CD14-positive monocyte (primary cell): ENCODE data around the gene ATPAF1. TPM values are rescaled to one million over a fixed set of nuclear protein-coding genes. Genes with fewer than 3 reads are reported as not detected.

ENCODE experiments used
- DNase-seq, 3 donors: peaks; one replicate each; pipeline ENCODE4 v3.0.0-alpha.2; 2011 to 2022
- H2AFZ ChIP-seq: 2 replicates; pipeline ENCODE4 v1.6.0; 2012; ENCODE audit warnings: mild to moderate bottlenecking, low read depth, low read length, inconsistent platforms; ENCODE audit not compliant: insufficient read depth, poor library complexity, severe bottlenecking
- H3K27ac ChIP-seq, 2 donors: 1 replicate in 1 of 2; 2 replicates in 1 of 2; pipeline ENCODE4 v1.5.1; 2012 to 2013; ENCODE audit warnings: low read length in 2 of 2, control low read depth in 1 of 2, inconsistent platforms in 1 of 2, low read depth in 1 of 2, mild to moderate bottlenecking in 1 of 2
- H3K27me3 ChIP-seq, 2 donors: one replicate each; pipeline versions ENCODE4 v1.6.0 to v1.6.1; 2011 to 2013; ENCODE audit warnings: low read length in 2 of 2; ENCODE audit not compliant: control insufficient read depth in 2 of 2, insufficient read depth in 2 of 2
- H3K36me3 ChIP-seq, 2 donors: replicated peaks in 1 of 2; 1 replicate in 1 of 2; 2 replicates in 1 of 2; pipeline versions ENCODE4 v1.5.1 to v1.6.1; 2012 to 2013; ENCODE audit warnings: low read length in 2 of 2, control low read depth in 1 of 2, inconsistent platforms in 1 of 2, mild to moderate bottlenecking in 1 of 2; ENCODE audit not compliant: insufficient read depth in 2 of 2, control insufficient read depth in 1 of 2
- H3K4me1 ChIP-seq, 2 donors: 1 replicate in 1 of 2; 2 replicates in 1 of 2; pipeline versions ENCODE4 v1.5.1 to v1.6.1; 2012 to 2013; ENCODE audit warnings: low read length in 2 of 2, control low read depth in 1 of 2, inconsistent platforms in 1 of 2, mild to moderate bottlenecking in 1 of 2, moderate library complexity in 1 of 2; ENCODE audit not compliant: insufficient read depth in 2 of 2, control insufficient read depth in 1 of 2
- H3K4me2 ChIP-seq: replicated peaks from 2 replicates; pipeline ENCODE3; 2012; ENCODE audit warnings: low read length, moderate library complexity, mild to moderate bottlenecking; ENCODE audit not compliant: poor library complexity, severe bottlenecking; ENCODE audit errors: extremely low read depth
- H3K4me3 ChIP-seq, 3 experiments: fragments of 200-600 bp in 1 of 3; sonication (generic) in 1 of 3; replicated peaks in 1 of 3; 1 replicate in 2 of 3; 2 replicates in 1 of 3; pipeline ENCODE4 v1.5.1; 2011 to 2013; ENCODE audit warnings: low read length in 3 of 3, mild to moderate bottlenecking in 3 of 3, control low read depth in 2 of 3, low read depth in 2 of 3, inconsistent platforms in 1 of 3, moderate library complexity in 1 of 3
- H3K79me2 ChIP-seq: 2 replicates; pipeline ENCODE4 v1.6.0; 2012; ENCODE audit warnings: mild to moderate bottlenecking, control low read depth, inconsistent platforms, low read length, moderate library complexity; ENCODE audit not compliant: insufficient read depth
- H3K9ac ChIP-seq: 2 replicates; pipeline ENCODE4 v1.6.0; 2017; ENCODE audit warnings: low read length, mild to moderate bottlenecking; ENCODE audit not compliant: insufficient read depth, poor library complexity, severe bottlenecking
- H3K9me3 ChIP-seq, 2 donors: replicated peaks in 1 of 2; 1 replicate in 1 of 2; 2 replicates in 1 of 2; pipeline versions ENCODE4 v1.5.1 to v1.6.1; 2012 to 2013; ENCODE audit warnings: low read length in 2 of 2, control low read depth in 1 of 2; ENCODE audit not compliant: control insufficient read depth in 1 of 2, insufficient read depth in 1 of 2
- H4K20me1 ChIP-seq: 2 replicates; pipeline ENCODE4 v1.6.0; 2012; ENCODE audit warnings: mild to moderate bottlenecking, low read length, control low read depth, moderate library complexity; ENCODE audit not compliant: insufficient read depth
- H3K27ac Mint-ChIP-seq, 7 donors: one replicate each; pipeline ENCODE4 v1.8.0; 2020; ENCODE audit warnings: mild to moderate bottlenecking in 7 of 7, mixed read lengths in 7 of 7, moderate library complexity in 6 of 7, inconsistent platforms in 2 of 7
- H3K27me3 Mint-ChIP-seq, 3 donors: one replicate each; pipeline ENCODE4 v1.8.0; 2021 to 2022; ENCODE audit warnings: low read depth in 3 of 3, mild to moderate bottlenecking in 3 of 3, mixed read lengths in 3 of 3, moderate library complexity in 3 of 3, inconsistent platforms in 1 of 3
- H3K36me3 Mint-ChIP-seq, 2 donors: one replicate each; pipeline ENCODE4 v1.8.0; 2020; ENCODE audit warnings: mixed read lengths in 2 of 2, inconsistent platforms in 1 of 2, mild to moderate bottlenecking in 1 of 2
- H3K4me1 Mint-ChIP-seq: one replicate; pipeline ENCODE4 v1.8.0; 2020; ENCODE audit warnings: mild to moderate bottlenecking, mixed read lengths
- H3K4me3 Mint-ChIP-seq, 2 donors: one replicate each; pipeline ENCODE4 v1.8.0; 2020; ENCODE audit warnings: mild to moderate bottlenecking in 2 of 2, mixed read lengths in 2 of 2, moderate library complexity in 1 of 2
- H3K9me3 Mint-ChIP-seq, 7 donors: one replicate each; pipeline ENCODE4 v1.8.0; 2020 to 2022; ENCODE audit warnings: mixed read lengths in 7 of 7, mild to moderate bottlenecking in 6 of 7, moderate library complexity in 6 of 7, inconsistent platforms in 2 of 7
- WGBS: methylation state at CpG from one replicate; pipeline ENCODE4 v1.1.5; 2013; ENCODE audit warnings: missing lambda C conversion rate; ENCODE audit not compliant: insufficient coverage; 5-methylcytosine and 5-hydroxymethylcytosine counted together
- intact Hi-C, 2 donors: fragments of 100-400 bp; cut with micrococcal nuclease; formaldehyde crosslinking; loops; one replicate each; pipeline versions ENCODE4 v1.15.0 to v1.15.1; 2023
- polyA plus RNA-seq, 3 donors: library from polyadenylated mRNA; depleted of rRNA in 1 of 3; unstranded in 2 of 3; stranded (reverse) in 1 of 3; fragments of 300-500 nt in 2 of 3; fragments of >200 nt in 1 of 3; fragmentation: Illumina TruSeq in 2 of 3; gene quantifications; 1 replicate in 2 of 3; 2 replicates in 1 of 3; pipeline ENCODE4 v1.2.3, GENCODE V29; 2012 to 2021
- TF ChIP-seq, protein P1 (sequence below): fragments of 200-600 bp; IDR thresholded peaks from one replicate; pipeline ENCODE4 v1.8.0; 2022; ENCODE audit warnings: antibody characterized with exemption, mild to moderate bottlenecking

ATPAF1 gene
- polyA plus RNA-seq, 3 donors: 16.9 to 45.4 (median 33.4) TPM

- no peaks in the 10 kb centered on the region for H3K27me3 ChIP-seq
- H3K9ac ChIP-seq: no peak overlapping the region
- no peak overlapping the region for H3K4me3 ChIP-seq
- H3K79me2 ChIP-seq: peaks cover 4% of the 10 kb centered on the region
- H3K4me2 ChIP-seq: no peak overlapping the region
- Mint-ChIP-seq H3K27ac (peak overlapping the region in 1 of 7 donors; percentile 36), H3K36me3 (peaks cover 86 to 96% of the 10 kb centered on the region in 2 donors), H3K4me3 (no peak overlapping the region), H3K4me1 (peaks cover 31% of the 10 kb centered on the region), H3K9me3 (no peaks in the 10 kb centered on the region), H3K27me3 (no peaks in the 10 kb centered on the region)
- TF ChIP-seq, protein P1, sequence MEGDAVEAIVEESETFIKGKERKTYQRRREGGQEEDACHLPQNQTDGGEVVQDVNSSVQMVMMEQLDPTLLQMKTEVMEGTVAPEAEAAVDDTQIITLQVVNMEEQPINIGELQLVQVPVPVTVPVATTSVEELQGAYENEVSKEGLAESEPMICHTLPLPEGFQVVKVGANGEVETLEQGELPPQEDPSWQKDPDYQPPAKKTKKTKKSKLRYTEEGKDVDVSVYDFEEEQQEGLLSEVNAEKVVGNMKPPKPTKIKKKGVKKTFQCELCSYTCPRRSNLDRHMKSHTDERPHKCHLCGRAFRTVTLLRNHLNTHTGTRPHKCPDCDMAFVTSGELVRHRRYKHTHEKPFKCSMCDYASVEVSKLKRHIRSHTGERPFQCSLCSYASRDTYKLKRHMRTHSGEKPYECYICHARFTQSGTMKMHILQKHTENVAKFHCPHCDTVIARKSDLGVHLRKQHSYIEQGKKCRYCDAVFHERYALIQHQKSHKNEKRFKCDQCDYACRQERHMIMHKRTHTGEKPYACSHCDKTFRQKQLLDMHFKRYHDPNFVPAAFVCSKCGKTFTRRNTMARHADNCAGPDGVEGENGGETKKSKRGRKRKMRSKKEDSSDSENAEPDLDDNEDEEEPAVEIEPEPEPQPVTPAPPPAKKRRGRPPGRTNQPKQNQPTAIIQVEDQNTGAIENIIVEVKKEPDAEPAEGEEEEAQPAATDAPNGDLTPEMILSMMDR: no peak
- DNase-seq: no peak
- peaks cover 78 to 92% of the 10 kb centered on the region in 2 donors for H3K36me3 ChIP-seq
- peaks cover 10 to 16% of the 10 kb centered on the region in 2 donors for H3K4me1 ChIP-seq
- no CpG with 5 or more reads among the region's 1 CpG for WGBS
- H3K27ac ChIP-seq: no peak overlapping the region
- H4K20me1 ChIP-seq: peaks cover 47% of the 10 kb centered on the region
- intact Hi-C loops: no loop called here
- H2AFZ ChIP-seq: no peak overlapping the region
- no peaks in the 10 kb centered on the region for H3K9me3 ChIP-seq
These were observed 21.7 kb upstream of the ATPAF1 start for GRCh38 chr1:46689897-46690296.

GRCh38 chr1:46689356-46689755, 21.2 kb upstream of the ATPAF1 start:
- no peak overlapping the region for H3K4me2 ChIP-seq
- H3K9ac ChIP-seq: no peak overlapping the region
- Mint-ChIP-seq H3K9me3 (no peaks in the 10 kb centered on the region), H3K27ac (no peak overlapping the region), H3K4me3 (no peak overlapping the region), H3K4me1 (peaks cover 31% of the 10 kb centered on the region), H3K27me3 (no peaks in the 10 kb centered on the region), H3K36me3 (peaks cover 88 to 97% of the 10 kb centered on the region in 2 donors)
- no peak overlapping the region for H3K27ac ChIP-seq
- TF ChIP-seq, protein P1: no peak
- no CpG with 5 or more reads among the region's 2 CpGs for WGBS
- peaks cover 10 to 16% of the 10 kb centered on the region in 2 donors for H3K4me1 ChIP-seq
- no peak for DNase-seq
- H3K79me2 ChIP-seq: peaks cover 4% of the 10 kb centered on the region
- peaks cover 46% of the 10 kb centered on the region for H4K20me1 ChIP-seq
- H3K4me3 ChIP-seq: no peak overlapping the region
- H3K27me3 ChIP-seq: no peaks in the 10 kb centered on the region
- intact Hi-C loops: no loop called here
- no peaks in the 10 kb centered on the region for H3K9me3 ChIP-seq
- peaks cover 84 to 96% of the 10 kb centered on the region in 2 donors for H3K36me3 ChIP-seq
- no peak overlapping the region for H2AFZ ChIP-seq
